Neural cell (in vitro differentiated cells): ENCODE results near the gene ASPSCR1. TPM values are rescaled to one million over a fixed set of nuclear protein-coding genes. Genes with fewer than 3 reads are reported as not detected.

ENCODE experiments used
- H2AFZ ChIP-seq: fragments of 200-600, 300-800 bp; sonication (generic), shearing (Covaris generic); 2 replicates; pipeline ENCODE4 v1.6.0; 2014; ENCODE audit warnings: low read depth, mild to moderate bottlenecking, antibody characterized with exemption, low read length, moderate library complexity
- H3F3A ChIP-seq: fragments of 200-600 bp; shearing (Covaris generic); 2 replicates; pipeline ENCODE4 v1.6.1; 2016; ENCODE audit warnings: mild to moderate bottlenecking, moderate library complexity, mixed read lengths, antibody characterized with exemption, low read length; ENCODE audit not compliant: insufficient read depth, poor library complexity, severe bottlenecking
- H3K27ac ChIP-seq: fragments of 200-600, 300-800 bp; sonication (generic), shearing (Covaris generic); 2 replicates; pipeline ENCODE4 v1.5.1; 2014; ENCODE audit warnings: mild to moderate bottlenecking, low read length, moderate library complexity
- H3K27me3 ChIP-seq: fragments of 300-800, 200-600 bp; sonication (generic), shearing (Covaris generic); 2 replicates; pipeline ENCODE4 v1.6.0; 2014; ENCODE audit warnings: mild to moderate bottlenecking, low read depth, low read length, moderate library complexity; ENCODE audit not compliant: insufficient read depth
- H3K36me3 ChIP-seq: fragments of 300-800, 200-600 bp; sonication (generic), shearing (Covaris generic); 2 replicates; pipeline ENCODE4 v1.5.1; 2014; ENCODE audit warnings: mild to moderate bottlenecking, antibody characterized with exemption, low read length, moderate library complexity; ENCODE audit not compliant: insufficient read depth
- H3K4me2 ChIP-seq: fragments of 300-800, 200-600 bp; sonication (generic), shearing (Covaris generic); 2 replicates; pipeline ENCODE4 v1.6.0; 2014; ENCODE audit warnings: mild to moderate bottlenecking, low read length
- H3K4me3 ChIP-seq: fragments of 300-800, 200-600 bp; sonication (generic), shearing (Covaris generic); 2 replicates; pipeline ENCODE4 v1.5.1; 2014; ENCODE audit warnings: mild to moderate bottlenecking, low read length, moderate library complexity
- H3K79me2 ChIP-seq: fragments of 200-600 bp; shearing (Covaris generic); replicated peaks from 2 replicates; pipeline ENCODE4 v1.6.0; 2014; ENCODE audit warnings: mild to moderate bottlenecking, low read length, moderate library complexity; ENCODE audit not compliant: insufficient read depth
- H3K9ac ChIP-seq: fragments of 300-800, 200-600 bp; sonication (generic), shearing (Covaris generic); 2 replicates; pipeline ENCODE4 v1.6.1; 2016; ENCODE audit warnings: mild to moderate bottlenecking, low read length, mixed read lengths
- H3K9me2 ChIP-seq: fragments of 200-600 bp; shearing (Covaris generic); 2 replicates; pipeline ENCODE4 v1.6.1; 2016; ENCODE audit warnings: mild to moderate bottlenecking, low read length, mixed read lengths; ENCODE audit not compliant: insufficient read depth
- H3K9me3 ChIP-seq: fragments of 200-600, 300-800 bp; sonication (generic), shearing (Covaris generic); 2 replicates; pipeline ENCODE4 v1.6.1; 2016; ENCODE audit warnings: mild to moderate bottlenecking, mixed run types, low read length, moderate library complexity, mixed read lengths
- H4K20me1 ChIP-seq: fragments of 200-600 bp; shearing (Covaris generic); 2 replicates; pipeline ENCODE4 v1.6.1; 2016; ENCODE audit warnings: mild to moderate bottlenecking, mixed run types; ENCODE audit not compliant: insufficient read depth
- EP300 ChIP-seq: fragments of 450-650 bp; conservative IDR thresholded peaks from 2 replicates; pipeline ENCODE4 v1.6.1; 2014; ENCODE audit warnings: antibody characterized with exemption, mild to moderate bottlenecking, moderate library complexity; ENCODE audit not compliant: poor library complexity, severe bottlenecking
- EZH2 ChIP-seq: fragments of 200-600, 300-800 bp; shearing (Covaris generic), sonication (generic); IDR thresholded peaks from 2 replicates; pipeline ENCODE4 v1.6.1; 2014; ENCODE audit warnings: antibody characterized with exemption, low read length, borderline replicate concordance, mild to moderate bottlenecking; ENCODE audit not compliant: insufficient read depth, poor library complexity, severe bottlenecking
- MXI1 ChIP-seq: fragments of 450-650 bp; conservative IDR thresholded peaks from 2 replicates; pipeline ENCODE4 v1.6.1; 2014; ENCODE audit warnings: antibody characterized with exemption, mild to moderate bottlenecking; ENCODE audit not compliant: poor library complexity, severe bottlenecking
- POLR2AphosphoS5 ChIP-seq: IDR thresholded peaks from 2 replicates; pipeline ENCODE4 v1.6.1; 2012
- RAD21 ChIP-seq: fragments of 450-650 bp; conservative IDR thresholded peaks from 2 replicates; pipeline ENCODE4 v1.6.1; 2014; ENCODE audit warnings: antibody characterized with exemption, mild to moderate bottlenecking, moderate library complexity
- SMC3 ChIP-seq: fragments of 450-650 bp; conservative IDR thresholded peaks from 2 replicates; pipeline ENCODE4 v1.6.1; 2014; ENCODE audit warnings: antibody characterized with exemption, mild to moderate bottlenecking, moderate library complexity; ENCODE audit not compliant: poor library complexity
- TAF1 ChIP-seq: IDR thresholded peaks from 2 replicates; pipeline ENCODE4 v1.6.1; 2012; ENCODE audit warnings: low read depth
- polyA plus RNA-seq: library from polyadenylated mRNA; depleted of rRNA; stranded (reverse); fragments of >200 nt; gene quantifications from 2 replicates; pipeline ENCODE4 v1.2.3, GENCODE V29; 2014
- TF ChIP-seq, protein P1 (sequence below): fragments of 450-650 bp; IDR thresholded peaks from 2 replicates; pipeline ENCODE4 v1.5.1; 2014; ENCODE audit warnings: antibody characterized with exemption, mild to moderate bottlenecking, moderate library complexity; ENCODE audit not compliant: poor library complexity, severe bottlenecking
- TF ChIP-seq, protein P2 (sequence below): IDR thresholded peaks from 2 replicates; pipeline ENCODE4 v1.6.1; 2012; ENCODE audit warnings: borderline replicate concordance

ASPSCR1 gene
- polyA plus RNA-seq, 1 donor from 2014 or later = 28.0 TPM

- no peak for TF ChIP-seq EP300
- no peak for TF ChIP-seq TAF1
- no peak for TF ChIP-seq MXI1
Observed at GRCh38 chr17:82055965-82056728, 78.7 kb downstream of the ASPSCR1 start (continued).

DNA sequence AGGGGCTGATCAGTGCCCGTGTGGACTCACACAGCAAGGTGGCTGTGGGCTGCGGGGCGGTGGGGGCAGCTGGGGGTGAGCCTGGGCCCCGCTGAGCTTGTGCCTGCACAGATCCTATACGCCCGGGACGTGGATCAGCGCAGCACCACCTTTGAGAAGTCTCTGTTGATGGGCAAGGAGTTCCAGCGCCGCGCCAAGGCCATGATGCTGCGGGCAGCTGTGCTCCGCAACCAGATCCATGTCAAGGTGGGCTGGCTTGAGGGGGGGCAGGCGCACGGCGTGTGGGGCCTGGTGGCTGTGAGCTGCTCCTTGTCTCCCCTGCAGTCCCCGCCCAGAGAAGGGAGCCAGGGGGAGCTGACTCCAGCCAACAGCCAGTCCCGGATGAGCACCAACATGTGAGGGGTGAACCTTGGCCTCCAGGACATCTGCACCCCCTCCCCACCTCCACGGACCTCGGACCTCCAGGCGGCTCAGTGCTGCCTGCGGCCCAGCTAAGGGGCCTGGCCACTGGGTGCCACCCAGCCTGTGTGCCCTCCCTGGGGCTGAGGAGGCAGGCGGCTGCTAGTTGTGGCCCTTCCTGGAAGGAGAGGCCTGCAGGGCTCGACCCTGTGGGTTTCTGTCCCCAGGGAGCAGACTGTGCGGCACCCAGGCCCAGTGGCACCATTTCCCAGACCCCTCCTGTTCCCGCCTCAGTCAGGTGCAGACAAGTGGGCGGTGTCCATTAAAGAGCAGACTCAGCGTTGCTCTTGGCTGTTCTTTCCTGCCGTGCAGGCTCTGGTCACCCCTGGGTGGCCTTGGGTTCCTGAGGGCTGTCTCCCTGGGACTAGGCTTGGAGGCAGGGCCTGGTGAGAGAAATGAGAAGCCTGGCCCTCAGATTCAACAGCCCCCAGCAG is 79.5 kb downstream of the ASPSCR1 start:
- Histone ChIP-seq H3K9me3 (no peaks in the 10 kb centered on the region), H3K9ac (no peak overlapping the region), H3K27me3 (no peaks in the 10 kb centered on the region), H3K4me3 (no peak overlapping the region), H3K79me2 (peaks cover 10% of the 10 kb centered on the region), H3K27ac (no peak overlapping the region), H4K20me1 (no peaks in the 10 kb centered on the region), H3F3A (no peaks in the 10 kb centered on the region), H3K9me2 (no peaks in the 10 kb centered on the region), H2AFZ (no peak overlapping the region), H3K4me2 (no peak overlapping the region), H3K36me3 (no peaks in the 10 kb centered on the region)
- no peak for TF ChIP-seq SMC3
- TF ChIP-seq RAD21 = no peak
- no peak for TF ChIP-seq EZH2
- TF ChIP-seq TAF1 = no peak
- TF ChIP-seq EP300 = no peak
- no peak for TF ChIP-seq POLR2AphosphoS5
- TF ChIP-seq, protein P1, sequence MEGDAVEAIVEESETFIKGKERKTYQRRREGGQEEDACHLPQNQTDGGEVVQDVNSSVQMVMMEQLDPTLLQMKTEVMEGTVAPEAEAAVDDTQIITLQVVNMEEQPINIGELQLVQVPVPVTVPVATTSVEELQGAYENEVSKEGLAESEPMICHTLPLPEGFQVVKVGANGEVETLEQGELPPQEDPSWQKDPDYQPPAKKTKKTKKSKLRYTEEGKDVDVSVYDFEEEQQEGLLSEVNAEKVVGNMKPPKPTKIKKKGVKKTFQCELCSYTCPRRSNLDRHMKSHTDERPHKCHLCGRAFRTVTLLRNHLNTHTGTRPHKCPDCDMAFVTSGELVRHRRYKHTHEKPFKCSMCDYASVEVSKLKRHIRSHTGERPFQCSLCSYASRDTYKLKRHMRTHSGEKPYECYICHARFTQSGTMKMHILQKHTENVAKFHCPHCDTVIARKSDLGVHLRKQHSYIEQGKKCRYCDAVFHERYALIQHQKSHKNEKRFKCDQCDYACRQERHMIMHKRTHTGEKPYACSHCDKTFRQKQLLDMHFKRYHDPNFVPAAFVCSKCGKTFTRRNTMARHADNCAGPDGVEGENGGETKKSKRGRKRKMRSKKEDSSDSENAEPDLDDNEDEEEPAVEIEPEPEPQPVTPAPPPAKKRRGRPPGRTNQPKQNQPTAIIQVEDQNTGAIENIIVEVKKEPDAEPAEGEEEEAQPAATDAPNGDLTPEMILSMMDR = no peak
- TF ChIP-seq, protein P2, sequence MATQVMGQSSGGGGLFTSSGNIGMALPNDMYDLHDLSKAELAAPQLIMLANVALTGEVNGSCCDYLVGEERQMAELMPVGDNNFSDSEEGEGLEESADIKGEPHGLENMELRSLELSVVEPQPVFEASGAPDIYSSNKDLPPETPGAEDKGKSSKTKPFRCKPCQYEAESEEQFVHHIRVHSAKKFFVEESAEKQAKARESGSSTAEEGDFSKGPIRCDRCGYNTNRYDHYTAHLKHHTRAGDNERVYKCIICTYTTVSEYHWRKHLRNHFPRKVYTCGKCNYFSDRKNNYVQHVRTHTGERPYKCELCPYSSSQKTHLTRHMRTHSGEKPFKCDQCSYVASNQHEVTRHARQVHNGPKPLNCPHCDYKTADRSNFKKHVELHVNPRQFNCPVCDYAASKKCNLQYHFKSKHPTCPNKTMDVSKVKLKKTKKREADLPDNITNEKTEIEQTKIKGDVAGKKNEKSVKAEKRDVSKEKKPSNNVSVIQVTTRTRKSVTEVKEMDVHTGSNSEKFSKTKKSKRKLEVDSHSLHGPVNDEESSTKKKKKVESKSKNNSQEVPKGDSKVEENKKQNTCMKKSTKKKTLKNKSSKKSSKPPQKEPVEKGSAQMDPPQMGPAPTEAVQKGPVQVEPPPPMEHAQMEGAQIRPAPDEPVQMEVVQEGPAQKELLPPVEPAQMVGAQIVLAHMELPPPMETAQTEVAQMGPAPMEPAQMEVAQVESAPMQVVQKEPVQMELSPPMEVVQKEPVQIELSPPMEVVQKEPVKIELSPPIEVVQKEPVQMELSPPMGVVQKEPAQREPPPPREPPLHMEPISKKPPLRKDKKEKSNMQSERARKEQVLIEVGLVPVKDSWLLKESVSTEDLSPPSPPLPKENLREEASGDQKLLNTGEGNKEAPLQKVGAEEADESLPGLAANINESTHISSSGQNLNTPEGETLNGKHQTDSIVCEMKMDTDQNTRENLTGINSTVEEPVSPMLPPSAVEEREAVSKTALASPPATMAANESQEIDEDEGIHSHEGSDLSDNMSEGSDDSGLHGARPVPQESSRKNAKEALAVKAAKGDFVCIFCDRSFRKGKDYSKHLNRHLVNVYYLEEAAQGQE = no peak
- TF ChIP-seq MXI1 = no peak
